OCI-M2 (cell line): ENCODE data around the gene SYDE2.

ENCODE experiments used
- DNase-seq: peaks from one replicate; lab custom pipeline; 2025; ENCODE audit not compliant: unreplicated experiment; lab: John Stamatoyannopoulos, UW

Gene SYDE2

GRCh38 chr1:85132078-85132720 lies 68.6 kb downstream of the SYDE2 start:
- DNase-seq = no peak

GRCh38 chr1:85128316-85128715 lies 72.5 kb downstream of the SYDE2 start:
- DNase-seq = no peak

GRCh38 chr1:85125891-85126290 lies 74.9 kb downstream of the SYDE2 start:
- no peak for DNase-seq

GRCh38 chr1:85124091-85124490 lies 76.7 kb downstream of the SYDE2 start:
- no peak for DNase-seq

DNA sequence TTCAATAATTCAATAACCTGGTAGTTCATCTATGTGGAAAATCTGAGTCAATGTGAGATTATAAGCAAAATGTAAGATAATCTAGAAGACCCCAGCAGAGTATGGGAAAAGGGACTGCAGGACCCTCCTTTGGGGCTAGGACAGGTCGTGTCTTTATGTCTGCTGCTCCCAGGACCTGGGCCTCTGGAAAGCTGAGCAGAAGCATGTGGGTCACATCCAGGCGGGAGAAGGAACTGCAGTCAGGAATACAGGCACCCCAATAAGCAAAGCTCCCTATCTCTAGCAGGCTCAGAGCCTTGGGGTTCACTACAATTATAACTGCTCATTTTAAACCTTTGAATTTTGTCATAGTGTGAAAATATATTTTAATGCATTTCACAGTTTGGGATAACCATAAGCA lies 78.6 kb downstream of the SYDE2 start:
- DNase-seq = no peak

DNA sequence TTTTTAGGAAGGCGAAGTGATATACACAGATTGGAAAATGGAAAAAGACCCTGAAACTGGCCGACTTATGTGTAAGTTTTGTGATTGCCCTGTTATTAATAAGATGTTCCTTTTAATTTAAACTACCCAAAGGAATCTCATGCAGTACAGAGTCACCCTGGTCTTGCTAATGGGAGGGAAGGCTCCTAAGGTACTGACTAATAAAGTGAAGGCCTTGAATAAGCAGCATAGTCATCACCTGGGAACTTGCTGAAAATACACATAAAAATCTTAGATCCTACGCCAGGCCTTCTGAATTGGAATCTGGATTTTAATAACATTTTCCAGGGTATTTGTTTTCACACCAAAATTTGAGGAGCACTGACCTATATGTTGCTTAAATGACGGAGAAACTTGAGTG lies 79.1 kb downstream of the SYDE2 start:
- no peak for DNase-seq

GRCh38 chr1:85118751-85119150 lies 82.1 kb downstream of the SYDE2 start:
- no peak for DNase-seq

DNA sequence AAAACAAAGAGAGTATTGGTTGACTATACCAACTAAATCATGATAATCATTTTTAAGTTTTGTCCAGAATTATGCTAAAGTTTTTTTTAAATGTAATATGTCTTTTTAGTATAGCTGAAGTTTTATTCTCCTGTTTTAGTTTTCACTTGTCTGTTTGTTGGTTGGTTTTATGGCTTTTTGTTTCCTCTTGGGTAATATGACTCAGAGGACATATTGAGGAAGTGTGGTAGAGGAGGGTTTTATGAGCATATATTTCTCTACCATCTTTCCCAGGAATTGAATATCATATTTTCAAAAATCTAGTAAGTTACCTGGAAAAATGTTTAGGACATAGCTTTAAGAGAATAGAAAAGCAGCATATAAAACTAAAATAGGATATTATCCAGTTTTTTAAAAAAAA lies 84.0 kb downstream of the SYDE2 start:
- no peak for DNase-seq

DNA sequence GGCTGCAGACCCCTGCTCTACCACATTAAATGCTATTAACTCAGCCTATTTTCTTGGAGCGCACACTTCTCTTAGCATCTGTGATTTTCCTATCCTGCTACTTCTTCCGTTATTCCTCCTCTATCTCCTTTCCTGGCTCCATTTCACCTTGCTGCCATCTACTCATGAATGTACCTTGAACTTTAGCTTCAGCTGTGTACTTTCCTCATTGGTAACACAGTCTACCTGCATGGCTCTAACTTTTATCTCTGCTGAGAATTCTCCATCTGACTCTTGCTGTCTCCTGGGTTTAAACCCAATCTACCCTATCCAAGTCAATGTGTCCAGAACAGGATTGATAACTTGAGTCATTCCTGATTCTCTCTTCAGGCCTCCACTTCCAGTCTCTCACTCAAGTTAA lies 84.9 kb downstream of the SYDE2 start:
- no peak for DNase-seq

DNA sequence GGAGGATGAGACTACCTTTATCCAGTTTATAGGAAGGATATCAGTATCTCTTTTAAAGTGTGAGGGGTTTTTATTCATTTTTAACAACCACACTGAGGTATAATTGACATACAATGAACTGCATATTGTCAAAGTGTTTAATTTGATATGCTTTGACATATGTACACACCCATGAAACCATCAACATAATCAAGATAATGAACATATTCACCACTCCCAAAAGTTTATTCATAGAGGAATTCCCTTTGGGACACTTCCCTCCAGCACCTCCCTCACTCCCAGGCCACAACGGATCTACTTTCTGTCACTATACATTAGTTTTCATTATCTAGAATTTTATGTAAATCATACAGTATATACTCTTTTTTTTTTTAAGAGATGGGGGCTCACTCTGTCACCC lies 89.1 kb downstream of the SYDE2 start:
- DNase-seq = no peak

DNA sequence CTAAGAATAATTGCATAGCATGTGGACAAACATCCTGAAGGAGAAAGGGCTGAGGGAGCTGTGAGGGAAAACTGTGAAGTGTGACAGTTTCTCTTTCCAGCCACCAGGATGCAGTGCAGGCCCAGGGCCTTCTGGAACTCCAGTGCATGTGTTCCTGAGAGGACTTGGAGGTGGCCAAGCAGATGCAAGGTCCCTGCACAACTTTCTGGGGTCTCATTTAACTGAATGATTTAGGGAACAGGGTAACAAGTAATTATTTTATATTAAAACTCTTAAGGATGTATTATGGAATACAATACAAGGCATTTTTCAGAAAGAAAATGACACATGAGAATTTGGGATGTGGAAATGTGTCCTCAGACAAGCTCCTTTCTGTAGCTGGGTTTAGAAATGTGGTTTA lies 91.3 kb downstream of the SYDE2 start:
- no peak for DNase-seq
